ENCODE results near the gene B9D1.
A peak's percentile ranks its signal among the peaks of the same experiment; 100 is the strongest.

B9D1 gene, protein sequence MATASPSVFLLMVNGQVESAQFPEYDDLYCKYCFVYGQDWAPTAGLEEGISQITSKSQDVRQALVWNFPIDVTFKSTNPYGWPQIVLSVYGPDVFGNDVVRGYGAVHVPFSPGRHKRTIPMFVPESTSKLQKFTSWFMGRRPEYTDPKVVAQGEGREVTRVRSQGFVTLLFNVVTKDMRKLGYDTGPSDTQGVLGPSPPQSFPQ

DNA sequence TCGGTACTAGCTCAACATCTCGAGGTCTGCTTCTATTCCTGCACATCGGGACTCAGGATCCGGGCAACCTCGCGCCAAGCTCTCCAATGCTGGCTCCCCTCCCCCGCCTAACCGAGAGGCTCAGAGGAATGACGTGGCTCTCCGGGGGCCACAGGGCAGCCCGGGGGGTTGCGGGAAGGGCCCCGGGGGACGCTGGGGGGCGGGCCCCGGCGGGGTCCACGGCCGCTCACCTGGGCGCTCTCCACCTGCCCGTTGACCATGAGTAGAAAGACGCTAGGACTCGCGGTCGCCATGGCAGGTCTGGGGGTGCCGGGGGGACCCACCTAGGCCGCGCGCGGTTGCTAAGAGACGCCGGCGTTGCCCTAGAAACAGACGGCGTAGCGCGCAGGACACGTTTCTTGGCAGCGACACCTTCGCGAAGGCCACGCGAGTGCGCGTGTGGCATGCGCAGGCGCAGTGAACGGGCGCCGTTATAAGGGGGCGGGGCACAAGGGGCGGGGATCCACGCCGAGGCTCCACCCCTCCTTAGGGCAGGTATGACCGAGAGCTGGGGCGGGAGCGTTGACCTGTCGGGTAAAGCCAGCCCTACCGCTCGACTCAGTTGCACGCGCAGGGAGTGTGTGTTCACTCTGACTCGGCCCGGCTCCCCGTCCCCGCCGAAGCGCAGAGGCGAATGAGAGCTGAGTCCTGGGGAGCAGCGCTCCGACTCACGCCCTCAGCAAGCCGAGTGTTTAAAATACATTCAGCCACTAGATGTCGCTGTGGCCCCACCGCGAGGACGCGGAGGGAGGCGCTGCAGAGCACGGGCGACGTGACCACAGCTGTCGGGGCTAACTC, at the start of gene B9D1:
TSS of gene B9D1 (minus strand) at position 447 of the 837 bp plus-strand sequence. CDS start at position 293, 154 bp downstream.
- TF ChIP-seq JUND (IDR thresholded peaks at IDR 0.05; ENCODE audit: low read depth): no peak
- in situ Hi-C loops (cut with HindIII; ENCODE audit: low pct_unique_long_range_greater_than_20kb, low sequenced_read_pairs): loop anchor here (10.0 kb wide), 1 partner anchor 102 kb away; no protein-coding TSS in a partner anchor
- DNase-seq (ENCODE audit: low read depth in 1 of 2, low spot score in 1 of 2): peak; percentile 97 to 98

DNA sequence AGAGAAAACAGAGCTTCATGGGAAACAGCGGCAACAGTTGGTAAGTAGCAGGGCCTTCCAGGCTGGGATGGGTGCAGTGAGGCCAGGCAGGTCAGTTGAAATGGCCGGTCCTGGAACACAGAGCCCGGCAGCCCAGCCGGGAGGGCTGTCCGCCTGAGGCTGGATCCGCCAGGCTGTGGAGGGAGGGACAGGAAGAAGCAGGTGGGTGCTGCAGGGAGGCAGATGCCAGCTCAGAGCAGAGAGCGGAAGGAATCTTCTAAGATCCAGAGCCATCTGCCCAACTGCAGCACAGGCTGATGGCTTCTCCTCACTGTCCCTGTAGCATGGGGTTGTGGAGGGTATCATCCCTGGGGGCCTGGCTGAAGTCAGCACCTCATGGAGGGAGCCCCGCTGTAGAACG, 49.1 kb upstream of the B9D1 start:
- no peak for DNase-seq (ENCODE audit: low read depth in 1 of 2, low spot score in 1 of 2)
- in situ Hi-C loops (cut with HindIII; ENCODE audit: low pct_unique_long_range_greater_than_20kb, low sequenced_read_pairs): no loop called here
- TF ChIP-seq JUND (IDR thresholded peaks at IDR 0.05; ENCODE audit: low read depth): no peak

DNA sequence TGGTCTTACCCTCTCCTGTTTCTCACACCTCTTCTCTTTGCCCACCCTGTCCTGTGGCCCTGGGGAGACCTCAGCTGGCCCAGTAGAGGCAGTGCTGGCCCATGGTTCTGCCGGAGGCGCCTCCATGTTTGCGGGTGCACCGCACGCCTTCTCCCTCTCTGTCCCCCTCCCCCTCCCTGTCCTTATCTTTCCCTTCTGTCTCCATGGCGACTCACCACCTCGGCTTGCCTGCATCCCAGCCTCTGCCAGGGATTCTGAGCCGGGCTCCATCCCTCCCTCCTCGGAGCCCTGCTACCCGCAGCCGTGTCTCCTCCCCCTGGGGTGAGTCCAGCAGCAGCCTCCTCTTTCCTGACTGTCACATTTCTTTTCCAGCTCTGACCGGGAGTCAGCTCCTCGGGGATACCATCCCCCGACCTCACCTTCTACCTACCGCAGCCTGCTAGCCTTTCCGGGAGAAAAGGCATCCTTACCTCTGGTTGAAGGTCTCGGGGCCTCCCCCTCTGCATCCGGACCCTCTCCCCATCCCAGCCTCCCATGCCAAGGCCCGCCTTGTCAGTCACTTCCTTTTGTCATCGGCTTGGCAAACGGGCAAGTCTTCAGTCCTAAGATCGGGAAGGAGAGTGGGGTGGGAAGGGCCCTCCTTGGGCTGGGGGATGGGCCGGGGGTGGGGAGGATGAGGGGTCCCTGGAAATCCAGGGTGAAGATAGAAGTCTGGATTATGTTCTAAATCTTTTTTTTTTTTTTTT, 48.5 kb upstream of the B9D1 start, which contains the start of gene RNF112:
TSS of gene RNF112 (plus strand) at position 358 of the 746 bp plus-strand sequence. CDS start at position 535, 177 bp downstream.
- no peak for TF ChIP-seq JUND (IDR thresholded peaks at IDR 0.05; ENCODE audit: low read depth)
- no peak for DNase-seq (ENCODE audit: low read depth in 1 of 2, low spot score in 1 of 2)
- in situ Hi-C loops (cut with HindIII; ENCODE audit: low pct_unique_long_range_greater_than_20kb, low sequenced_read_pairs): no loop called here

DNA sequence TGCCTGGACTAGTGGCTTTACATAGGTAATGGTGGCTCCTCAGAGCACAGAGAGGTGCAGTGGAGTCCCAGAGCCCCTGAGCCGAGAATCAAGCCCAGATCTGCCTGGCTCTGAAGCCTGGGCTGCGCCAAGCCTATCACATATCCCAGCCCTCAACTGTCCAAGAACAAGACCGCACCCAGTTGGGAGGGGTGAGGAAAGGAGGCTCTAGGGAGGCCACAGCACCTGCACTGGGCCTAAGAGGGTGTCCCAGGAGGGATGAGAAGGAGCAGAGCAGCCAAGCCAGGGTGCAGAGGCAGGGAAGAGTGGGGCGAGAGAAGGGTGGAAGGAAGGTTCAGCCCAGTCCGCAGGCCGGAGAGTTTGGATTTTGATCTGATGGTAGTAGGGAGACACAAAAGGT, 47.6 kb upstream of the B9D1 start:
- in situ Hi-C loops (cut with HindIII; ENCODE audit: low pct_unique_long_range_greater_than_20kb, low sequenced_read_pairs): no loop called here
- no peak for DNase-seq (ENCODE audit: low read depth in 1 of 2, low spot score in 1 of 2)
- TF ChIP-seq JUND (IDR thresholded peaks at IDR 0.05; ENCODE audit: low read depth): no peak

DNA sequence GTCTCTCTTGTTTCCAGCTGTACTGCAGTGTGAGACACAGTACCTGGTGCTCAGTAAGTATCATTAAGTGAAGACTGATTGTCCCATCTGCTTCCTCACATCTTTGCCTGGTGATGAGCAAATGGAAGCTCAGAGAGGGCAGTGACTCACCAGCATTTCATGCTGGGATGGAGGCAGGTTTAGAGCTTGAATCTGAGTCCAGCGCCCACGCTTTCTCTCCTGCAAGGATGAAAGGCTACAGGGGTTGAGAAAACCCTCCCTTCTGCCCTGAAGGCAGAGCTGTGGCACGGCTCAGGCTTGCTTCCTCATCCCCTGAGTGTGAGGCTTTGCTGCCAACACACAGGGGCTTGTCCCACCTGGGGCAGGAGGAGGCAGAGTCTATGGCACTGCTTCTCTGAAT, 47.0 kb upstream of the B9D1 start:
- no peak for DNase-seq (ENCODE audit: low read depth in 1 of 2, low spot score in 1 of 2)
- in situ Hi-C loops (cut with HindIII; ENCODE audit: low pct_unique_long_range_greater_than_20kb, low sequenced_read_pairs): no loop called here
- no peak for TF ChIP-seq JUND (IDR thresholded peaks at IDR 0.05; ENCODE audit: low read depth)

DNA sequence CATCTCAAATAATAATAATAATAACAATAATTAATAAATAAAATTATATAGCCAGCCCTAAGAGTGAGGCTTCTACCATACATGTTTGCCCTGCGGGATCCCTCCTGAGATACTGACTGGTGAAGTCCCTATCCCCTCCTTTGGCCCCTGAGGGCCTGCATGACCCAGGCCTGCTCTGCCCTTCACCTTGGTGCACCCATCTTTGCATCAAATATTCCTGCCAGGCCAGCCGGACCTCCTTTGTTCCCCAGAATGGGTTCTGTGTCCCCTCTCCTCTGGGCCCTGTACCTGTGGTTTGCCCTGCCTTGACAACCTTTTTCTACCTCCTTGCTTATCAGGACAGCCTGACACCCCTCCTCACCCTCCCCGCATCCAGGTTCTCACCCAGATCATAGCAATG, 46.5 kb upstream of the B9D1 start:
- TF ChIP-seq JUND (IDR thresholded peaks at IDR 0.05; ENCODE audit: low read depth): no peak
- in situ Hi-C loops (cut with HindIII; ENCODE audit: low pct_unique_long_range_greater_than_20kb, low sequenced_read_pairs): no loop called here
- DNase-seq (ENCODE audit: low read depth in 1 of 2, low spot score in 1 of 2): no peak

DNA sequence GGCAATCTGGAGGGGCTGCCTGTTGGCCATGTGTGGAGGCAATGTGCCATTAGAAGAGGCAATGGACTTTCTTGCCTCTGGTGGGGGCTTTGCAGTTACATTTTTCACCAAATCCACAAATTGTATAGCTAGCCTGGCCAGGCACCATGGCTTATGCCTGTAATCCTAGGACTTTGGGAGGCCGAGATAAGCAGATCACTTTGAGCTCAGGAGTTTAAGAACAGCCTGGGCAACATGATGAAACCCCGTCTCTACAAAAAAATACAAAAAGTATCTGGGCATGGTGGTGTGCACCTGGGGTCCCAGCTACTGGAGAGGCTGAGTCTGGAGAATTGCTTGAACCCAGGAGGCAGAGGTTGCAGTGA, 45.8 kb upstream of the B9D1 start:
- no peak for DNase-seq (ENCODE audit: low read depth in 1 of 2, low spot score in 1 of 2)
- in situ Hi-C loops (cut with HindIII; ENCODE audit: low pct_unique_long_range_greater_than_20kb, low sequenced_read_pairs): no loop called here
- no peak for TF ChIP-seq JUND (IDR thresholded peaks at IDR 0.05; ENCODE audit: low read depth)

DNA sequence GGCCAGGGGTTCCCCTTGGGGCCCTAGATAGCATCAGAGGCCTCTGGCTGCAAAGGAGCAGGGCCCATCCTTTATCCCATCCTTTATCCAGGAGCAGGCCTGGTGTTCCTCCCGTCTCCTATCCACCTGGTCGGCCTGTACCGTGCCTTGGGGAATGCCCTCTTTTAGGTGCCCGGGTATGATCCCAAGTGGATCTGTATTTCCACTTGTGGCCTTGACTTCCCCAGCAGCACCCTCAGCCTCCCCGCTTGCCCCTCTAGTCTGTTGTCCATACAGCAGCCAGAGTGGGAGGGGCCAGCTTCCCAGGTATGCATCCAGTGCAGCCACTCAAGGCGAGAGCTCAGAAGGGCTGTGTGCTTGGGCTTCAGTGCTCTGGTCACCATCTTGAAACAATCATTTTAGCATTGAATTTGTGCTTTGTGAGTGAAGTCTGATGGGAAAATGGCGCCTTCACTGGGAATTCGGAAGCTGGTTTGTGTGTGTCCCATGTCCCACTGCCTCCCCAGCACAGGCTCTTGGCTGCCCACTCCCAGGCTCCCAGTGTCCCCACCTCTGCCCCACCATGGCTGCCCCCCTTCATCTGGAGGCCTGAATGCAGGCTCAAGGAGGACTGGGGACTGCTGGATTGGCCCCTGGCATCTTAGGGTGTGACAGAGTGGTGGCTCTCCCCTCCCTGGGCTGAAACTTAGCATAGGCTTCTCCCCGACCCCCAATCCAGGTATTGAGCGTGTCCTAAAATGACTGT, 45.2 kb upstream of the B9D1 start:
- no peak for DNase-seq (ENCODE audit: low read depth in 1 of 2, low spot score in 1 of 2)
- no peak for TF ChIP-seq JUND (IDR thresholded peaks at IDR 0.05; ENCODE audit: low read depth)
- in situ Hi-C loops (cut with HindIII; ENCODE audit: low pct_unique_long_range_greater_than_20kb, low sequenced_read_pairs): no loop called here

DNA sequence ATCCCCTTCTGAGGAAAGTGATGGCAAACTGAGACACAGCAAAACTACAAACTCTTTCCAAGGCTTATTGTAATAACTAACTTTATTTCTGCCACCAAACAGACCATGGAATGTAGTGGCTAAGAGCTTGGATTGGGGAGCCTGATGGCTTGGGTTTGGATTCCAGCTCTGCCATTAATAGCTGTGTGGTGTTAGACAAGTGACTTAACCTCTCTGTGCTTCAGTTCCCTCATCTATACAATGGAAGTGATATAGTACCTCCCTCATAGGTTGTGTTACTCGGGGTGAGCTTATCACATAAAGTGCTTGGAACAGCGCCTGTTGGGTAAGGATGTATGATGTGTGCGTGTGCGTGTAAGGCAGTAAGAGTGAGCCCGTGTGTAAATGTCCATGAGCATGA, 42.6 kb upstream of the B9D1 start:
- TF ChIP-seq JUND (IDR thresholded peaks at IDR 0.05; ENCODE audit: low read depth): no peak
- no peak for DNase-seq (ENCODE audit: low read depth in 1 of 2, low spot score in 1 of 2)
- in situ Hi-C loops (cut with HindIII; ENCODE audit: low pct_unique_long_range_greater_than_20kb, low sequenced_read_pairs): no loop called here

DNA sequence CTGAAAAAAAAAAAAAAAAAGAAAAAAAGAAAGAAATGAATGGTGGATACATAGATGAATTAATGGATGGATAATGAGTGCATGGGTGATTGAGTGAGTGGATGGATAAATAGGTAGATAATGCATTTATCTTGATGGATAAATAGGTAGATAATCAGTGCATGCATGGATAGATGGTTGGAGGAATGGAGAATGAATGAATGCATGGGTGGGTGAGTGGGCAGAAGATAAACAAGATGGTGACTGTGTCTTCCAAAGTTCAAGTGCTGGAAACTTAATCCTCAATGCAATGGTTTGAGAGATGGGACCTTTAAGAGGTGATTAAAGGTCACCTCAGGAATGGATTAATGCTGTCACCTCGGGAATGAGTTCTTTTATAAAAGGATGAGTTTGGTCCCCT, 41.7 kb upstream of the B9D1 start:
- TF ChIP-seq JUND (IDR thresholded peaks at IDR 0.05; ENCODE audit: low read depth): no peak
- in situ Hi-C loops (cut with HindIII; ENCODE audit: low pct_unique_long_range_greater_than_20kb, low sequenced_read_pairs): no loop called here

DNA sequence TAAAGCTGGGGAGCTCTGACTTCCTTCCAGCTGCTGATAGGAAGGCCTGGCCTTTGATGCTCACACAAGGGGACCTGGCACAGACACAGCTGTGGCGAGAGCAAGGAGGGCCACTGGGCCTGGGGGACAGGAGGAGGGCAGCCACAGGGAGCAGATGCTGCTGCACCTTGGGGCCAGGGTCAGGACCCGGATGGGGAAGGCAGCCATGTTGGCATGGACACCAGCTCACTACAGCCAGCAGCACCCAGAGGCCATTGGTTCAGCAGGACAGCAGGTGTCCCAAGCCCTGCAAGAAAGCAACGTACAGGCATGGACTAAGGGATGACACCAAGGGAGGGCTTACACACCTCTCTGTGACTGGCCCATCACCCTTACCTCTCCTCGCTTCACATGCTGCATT, 40.5 kb upstream of the B9D1 start:
- in situ Hi-C loops (cut with HindIII; ENCODE audit: low pct_unique_long_range_greater_than_20kb, low sequenced_read_pairs): no loop called here
- no peak for DNase-seq (ENCODE audit: low read depth in 1 of 2, low spot score in 1 of 2)
- TF ChIP-seq JUND (IDR thresholded peaks at IDR 0.05; ENCODE audit: low read depth): no peak

More for the DNA sequence above, 41.7 kb upstream of the B9D1 start:
- no peak for DNase-seq (ENCODE audit: low read depth in 1 of 2, low spot score in 1 of 2)

DNA sequence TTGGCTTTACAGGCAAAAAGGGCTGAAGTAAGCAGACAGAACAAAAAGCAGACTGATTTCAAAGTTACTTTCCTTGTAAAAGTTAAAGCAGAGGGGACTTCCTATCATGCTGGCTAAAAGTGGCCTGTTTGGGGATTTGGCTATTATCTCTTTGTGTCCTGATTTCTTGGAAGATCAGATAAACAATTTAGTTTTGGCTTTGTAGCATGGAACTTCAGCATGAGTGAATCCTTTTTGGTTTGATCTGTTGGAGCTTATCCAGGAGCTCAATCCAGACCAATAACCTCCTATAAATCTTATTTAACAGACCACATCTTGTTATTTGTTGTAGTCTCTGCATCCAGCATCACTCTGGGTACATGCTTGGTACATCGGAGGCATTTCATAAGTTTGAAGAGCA, 39.6 kb upstream of the B9D1 start:
- TF ChIP-seq JUND (IDR thresholded peaks at IDR 0.05; ENCODE audit: low read depth): no peak
- DNase-seq (ENCODE audit: low read depth in 1 of 2, low spot score in 1 of 2): no peak
- in situ Hi-C loops (cut with HindIII; ENCODE audit: low pct_unique_long_range_greater_than_20kb, low sequenced_read_pairs): no loop called here

Data from T47D (cell line).